ENCODE results near the gene CAMKMT. TPM values are rescaled to one million over a fixed set of nuclear protein-coding genes. Genes with fewer than 3 reads are reported as not detected.

Gene CAMKMT
- total and polyA plus RNA-seq, 9 of the 15 experiments (the other 6 are each of a cell fraction or from before 2014, with no cell fraction given) = 1.6 to 15.3 (median 7.4) TPM

DNA sequence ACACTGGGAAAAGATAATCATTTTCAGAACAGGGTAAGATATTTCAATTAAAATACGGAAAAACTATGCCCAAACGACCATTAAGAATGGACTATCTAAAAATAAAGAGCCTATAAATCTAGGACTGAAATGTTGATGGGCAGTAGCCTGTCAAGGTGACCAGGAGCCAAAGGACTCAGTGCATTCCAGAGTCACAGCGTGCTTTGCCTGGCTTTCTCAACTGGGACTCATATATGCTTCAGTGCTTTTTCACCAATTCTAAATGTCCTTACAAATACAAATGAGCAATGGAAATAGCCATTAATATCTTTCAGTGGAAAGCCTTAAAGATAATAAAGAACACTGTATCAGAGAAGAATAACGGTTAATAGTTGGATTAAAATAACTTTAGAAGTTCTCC lies 35.9 kb upstream of the CAMKMT start:
- DNase-seq (ENCODE audit: extremely low read depth in 1 of 4, low spot score in 3 of 4) (no peak), FAIRE-seq (no peak), ATAC-seq (no peak)
- H3K9me1 ChIP-seq (ENCODE audit: control insufficient read depth, insufficient read depth, low read length) = no peaks in the 10 kb centered on the region
- CTCF ChIA-PET (ENCODE audit: low intra/inter-chr PET ratio) = no interaction called here
- H3K4me2 ChIP-seq (ENCODE audit: insufficient read depth, low read length) = no peak overlapping the region
- H3K79me2 ChIP-seq (ENCODE audit: control insufficient read depth, insufficient read depth, low read length) = no peaks in the 10 kb centered on the region
- no peaks in the 10 kb centered on the region for H3K27me3 ChIP-seq (ENCODE audit: control insufficient read depth in 2 of 2, insufficient read depth in 2 of 2, low read length in 2 of 2)
- BruUV-seq (replicated peaks) = no TSS peak
- no peak overlapping the region for H3K9ac ChIP-seq (ENCODE audit: insufficient read depth in 1 of 2, low read depth in 2 of 2, low read length in 2 of 2)
- no peak overlapping the region for H3K4me3 ChIP-seq
- H2AFZ ChIP-seq (ENCODE audit: low read depth, low read length) = no peak overlapping the region
- in situ Hi-C loops (cut with MboI) (no loop called here), intact Hi-C loops (cut with micrococcal nuclease) (no loop called here)
- H4K20me1 ChIP-seq (replicated peaks; ENCODE audit: control insufficient read depth, insufficient read depth, low read length) = no peaks in the 10 kb centered on the region
- WGBS (ENCODE audit: insufficient coverage, low coverage, missing lambda C conversion rate) = 70% methylated on average over 4 of the region's 4 CpGs
- TF ChIP-seq SIX5 (IDR thresholded peaks at IDR 0.05; ENCODE audit: borderline replicate concordance in 1 of 2, insufficient read depth in 1 of 2, low read depth in 1 of 2, low read length in 2 of 2) = no peak
- no peak for TF ChIP-seq ASH1L (IDR thresholded peaks at IDR 0.05; ENCODE audit: borderline replicate concordance, low read depth, partially characterized antibody)
- no peak for TF ChIP-seq BRD9 (IDR thresholded peaks at IDR 0.05; ENCODE audit: low read depth, partially characterized antibody)
- TF ChIP-seq USF1 (CRISPR knock-in tag; IDR thresholded peaks at IDR 0.05) = no peak
- no peak for TF ChIP-seq ZNF212 (CRISPR knock-in tag; IDR thresholded peaks at IDR 0.05)
- no peak for TF ChIP-seq ZNF830 (CRISPR knock-in tag; IDR thresholded peaks at IDR 0.05)
- no peak for TF ChIP-seq ARID1B (IDR thresholded peaks at IDR 0.05)
- TF ChIP-seq MECOM (CRISPR knock-in tag; IDR thresholded peaks at IDR 0.05) = no peak
- no peak for TF ChIP-seq HDAC1 (IDR thresholded peaks at IDR 0.05)
- TF ChIP-seq ZNF583 (CRISPR knock-in tag; IDR thresholded peaks at IDR 0.05) = no peak
- TF ChIP-seq TBP (optimal IDR thresholded peaks at IDR 0.05; ENCODE audit: low read depth, low read length) = no peak
- no peak for TF ChIP-seq SRSF1 (IDR thresholded peaks at IDR 0.05; ENCODE audit: low read depth, low read length)
- no peak for TF ChIP-seq ZFP30 (CRISPR knock-in tag; IDR thresholded peaks at IDR 0.05; ENCODE audit: borderline replicate concordance)
- no peak for TF ChIP-seq ARNT (IDR thresholded peaks at IDR 0.05)
- TF ChIP-seq U2AF2 (optimal IDR thresholded peaks at IDR 0.05; ENCODE audit: low read depth, low read length) = no peak
- TF ChIP-seq ZFX (CRISPR knock-in tag; IDR thresholded peaks at IDR 0.05) = no peak
- peaks cover 4 to 7% of the 10 kb centered on the region in 2 experiments; a peak in 3 of 5 replicates for H3K4me1 ChIP-seq (replicated peaks in 1 of 2; ENCODE audit: control insufficient read depth in 2 of 2, insufficient read depth in 2 of 2, low read length in 2 of 2)
- POLR2A ChIA-PET = interaction anchor here (0.7 to 1.2 kb wide), 2 partner anchors 11 to 220 kb away, joined by 3 to 4 read pairs; no protein-coding TSS in a partner anchor
- H3K9me3 ChIP-seq (replicated peaks; ENCODE audit: control insufficient read depth, insufficient read depth, low read depth, low read length) = no peaks in the 10 kb centered on the region
- H3K27ac ChIP-seq (ENCODE audit: extremely low read depth, low read depth, low read length) = no peak overlapping the region
- H3K36me3 ChIP-seq (ENCODE audit: control insufficient read depth, insufficient read depth, low read length) = peaks cover 60% of the 10 kb centered on the region
